HG03354 (cell line): ENCODE data around the gene SYNGAP1.
"Not testable (repeated sequence)": the region's sequence is repeated elsewhere in the genome, so short reads cannot be mapped to it uniquely, and the experiment has no call there.

Experiments
- ATAC-seq: cut with Tn5 transposase; IDR thresholded peaks from one replicate; pipeline ENCODE4 v1.9.1; 2021; ENCODE audit warnings: mild to moderate bottlenecking; ENCODE audit not compliant: unreplicated experiment, poor library complexity, severe bottlenecking

SYNGAP1 gene

GRCh38 chr6:33455051-33455450, 35.2 kb downstream of the SYNGAP1 start:
- ATAC-seq = no peak

GRCh38 chr6:33456156-33456555, 36.3 kb downstream of the SYNGAP1 start:
- no peak for ATAC-seq

GRCh38 chr6:33458676-33459075, 38.8 kb downstream of the SYNGAP1 start:
- ATAC-seq = no peak

- no peak for ATAC-seq
Observed at GRCh38 chr6:33459226-33459625, 39.4 kb downstream of the SYNGAP1 start.

- ATAC-seq = no peak
Observed at GRCh38 chr6:33466075-33466735, 46.3 kb downstream of the SYNGAP1 start.

- no peak for ATAC-seq
Observed at GRCh38 chr6:33467091-33467490, 47.2 kb downstream of the SYNGAP1 start.

- ATAC-seq = no peak
Observed at GRCh38 chr6:33469661-33470060, 49.8 kb downstream of the SYNGAP1 start.

GRCh38 chr6:33477864-33478263, 58.0 kb downstream of the SYNGAP1 start:
- ATAC-seq = no peak

GRCh38 chr6:33481192-33481591, 61.3 kb downstream of the SYNGAP1 start:
- no peak for ATAC-seq

GRCh38 chr6:33482620-33483019, 62.8 kb downstream of the SYNGAP1 start:
- ATAC-seq = not testable (repeated sequence)

GRCh38 chr6:33483678-33484077, 63.8 kb downstream of the SYNGAP1 start:
- no peak for ATAC-seq

- not testable (repeated sequence) for ATAC-seq
Observed at GRCh38 chr6:33484673-33485262, 64.9 kb downstream of the SYNGAP1 start.

GRCh38 chr6:33485680-33486079, 65.8 kb downstream of the SYNGAP1 start:
- not testable (repeated sequence) for ATAC-seq

- ATAC-seq = no peak
Observed at GRCh38 chr6:33488339-33488738, 68.5 kb downstream of the SYNGAP1 start.

GRCh38 chr6:33490198-33490597, 70.3 kb downstream of the SYNGAP1 start:
- ATAC-seq = no peak

GRCh38 chr6:33490621-33491020, 70.8 kb downstream of the SYNGAP1 start:
- ATAC-seq = no peak

- no peak for ATAC-seq
Observed at GRCh38 chr6:33492093-33492492, 72.2 kb downstream of the SYNGAP1 start.

GRCh38 chr6:33497157-33497556, 77.3 kb downstream of the SYNGAP1 start:
- no peak for ATAC-seq

GRCh38 chr6:33502486-33502885, 82.6 kb downstream of the SYNGAP1 start:
- no peak for ATAC-seq

GRCh38 chr6:33504486-33504885, 84.6 kb downstream of the SYNGAP1 start:
- no peak for ATAC-seq
